NCI-H2196 (cell line): ENCODE measurements around the gene NCL.
"Not testable (repeated sequence)": the region's sequence is repeated elsewhere in the genome, so short reads cannot be mapped to it uniquely, and the experiment has no call there.

ENCODE experiments used
- DNase-seq: peaks from one replicate; lab custom pipeline; 2025; ENCODE audit not compliant: unreplicated experiment; lab: John Stamatoyannopoulos, UW

Gene NCL

DNA sequence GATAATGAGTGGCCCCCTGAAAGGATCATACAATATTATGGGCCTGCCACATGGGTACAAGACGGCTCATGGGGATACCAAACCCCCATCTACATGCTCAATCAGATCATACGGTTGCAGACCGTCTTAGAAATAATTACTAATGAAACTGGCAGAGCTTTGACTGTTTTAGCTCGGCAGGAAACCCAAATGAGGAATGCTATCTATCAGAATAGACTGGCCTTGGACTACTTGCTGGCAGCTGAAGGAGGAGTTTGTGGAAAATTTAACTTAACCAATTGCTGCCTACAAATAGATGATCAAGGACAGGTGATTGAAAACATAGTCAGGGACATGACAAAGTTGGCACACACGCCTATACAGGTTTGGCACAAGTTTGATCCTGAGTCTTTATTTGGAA, 56.6 kb downstream of the NCL start:
- not testable (repeated sequence) for DNase-seq

DNA sequence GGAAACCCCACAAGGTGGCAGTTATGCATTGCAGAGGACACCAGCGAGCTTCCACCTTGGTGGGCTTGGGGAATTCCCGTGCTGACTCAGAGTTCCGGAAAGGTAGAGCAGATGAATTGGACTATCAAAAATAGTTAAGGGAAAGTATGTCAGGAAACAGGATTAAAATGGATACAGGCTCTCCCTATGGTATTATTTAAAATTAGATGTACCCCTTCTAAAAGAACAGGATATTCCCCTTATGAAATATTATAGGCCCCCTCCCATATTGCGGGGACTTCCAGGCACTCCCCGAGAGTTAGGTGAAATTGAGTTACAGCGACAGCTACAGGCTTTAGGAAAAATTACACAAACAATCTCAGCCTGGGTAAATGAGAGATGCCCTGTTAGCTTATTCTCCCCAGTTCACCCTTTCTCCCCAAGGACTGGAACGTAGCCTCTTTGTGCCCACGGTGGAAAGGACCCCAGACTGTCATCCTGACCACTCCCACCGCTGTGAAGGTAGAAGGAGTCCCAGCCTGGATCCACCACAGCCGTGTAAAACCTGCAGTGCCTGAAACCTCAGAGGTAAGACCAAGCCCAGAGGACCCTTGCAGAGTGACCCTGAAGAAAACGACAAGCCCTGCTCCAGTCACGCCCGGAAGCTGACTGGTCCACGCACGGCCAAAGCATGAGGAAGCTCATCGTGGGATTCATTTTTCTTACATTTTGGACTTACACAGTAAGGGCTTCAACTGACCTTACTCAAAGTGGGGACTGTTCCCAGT, 58.5 kb downstream of the NCL start:
- DNase-seq = not testable (repeated sequence)

DNA sequence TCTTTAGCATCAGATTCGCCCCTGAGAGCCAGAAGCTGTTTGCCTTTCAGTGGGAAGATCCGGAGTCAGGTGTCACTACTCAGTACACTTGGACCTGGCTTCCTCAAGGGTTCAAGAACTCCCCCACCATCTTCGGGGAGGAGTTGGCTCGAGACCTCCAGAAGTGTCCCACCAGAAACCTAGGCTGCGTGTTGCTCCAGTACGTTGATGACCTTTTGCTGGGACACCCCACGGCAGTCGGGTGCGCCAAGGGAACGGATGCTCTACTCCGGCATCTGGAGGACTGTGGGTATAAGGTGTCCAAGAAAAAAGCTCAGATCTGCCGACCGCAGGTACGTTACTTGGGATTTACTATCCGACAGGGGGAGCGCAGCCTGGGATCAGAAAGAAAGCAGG, 60.1 kb downstream of the NCL start:
- DNase-seq = not testable (repeated sequence)
